Activated CD4-positive, alpha-beta T cell treated with anti-CD3 and anti-CD28 coated beads, Interleukin-2, amount 50 U/mL, for 4 hours (primary cell): ENCODE results near the gene ZBTB7B.
"Not testable (repeated sequence)": the region's sequence is repeated elsewhere in the genome, so short reads cannot be mapped to it uniquely, and the experiment has no call there.

Experiments
- DNase-seq, 2 experiments: peaks; one replicate each; pipeline ENCODE4 v3.0.0-alpha.2; 2020

The ZBTB7B gene

DNA sequence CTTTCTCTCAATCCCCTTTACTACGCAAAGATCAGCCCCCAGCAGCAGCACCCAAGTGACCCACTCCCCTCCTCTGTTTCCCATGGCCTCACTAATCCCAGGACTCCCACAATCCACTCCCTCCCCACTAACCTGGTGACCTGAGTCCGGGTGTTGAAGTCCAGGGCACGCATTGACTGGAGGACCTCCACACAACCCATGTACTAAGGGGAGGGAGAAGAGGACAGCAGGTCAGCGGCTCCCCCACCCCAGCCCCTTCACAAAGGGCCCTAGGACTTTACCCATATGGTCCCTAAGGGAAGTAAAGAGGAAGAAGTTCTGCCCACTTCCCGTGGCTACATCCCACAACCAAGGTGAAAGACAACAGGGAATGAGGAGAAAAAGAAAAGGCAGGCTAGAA, 33.4 kb upstream of the ZBTB7B start:
- DNase-seq, result no peak

DNA sequence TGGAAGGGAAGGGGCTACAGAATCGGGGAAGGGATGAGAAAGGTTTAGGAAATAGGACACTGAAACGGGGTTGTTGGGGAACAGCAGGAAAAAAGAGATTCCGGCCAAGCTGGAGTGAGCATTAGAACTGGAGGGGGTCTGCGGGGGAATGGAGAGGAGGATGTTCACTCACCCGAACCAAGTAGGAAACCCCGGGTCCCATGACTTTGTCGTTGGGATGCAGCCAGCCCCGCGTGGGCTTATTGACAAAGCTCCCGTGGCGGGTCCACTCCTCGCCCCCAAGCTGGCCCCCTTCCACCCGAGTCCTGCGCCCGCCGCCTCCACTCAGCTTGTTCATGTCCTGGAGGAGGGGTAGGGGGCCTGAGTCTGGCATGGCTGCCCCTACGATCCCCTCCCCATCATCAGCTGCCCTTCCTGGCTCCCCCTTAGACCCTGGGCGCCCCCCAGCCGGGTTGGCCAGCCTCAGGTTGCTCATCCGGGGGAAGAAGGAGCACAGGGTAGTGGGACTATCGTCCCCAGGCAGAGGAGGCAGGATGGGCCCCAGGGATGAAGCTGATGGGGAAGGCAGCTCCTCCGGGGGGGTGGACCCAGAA, 32.6 kb upstream of the ZBTB7B start:
- no peak for DNase-seq

DNA sequence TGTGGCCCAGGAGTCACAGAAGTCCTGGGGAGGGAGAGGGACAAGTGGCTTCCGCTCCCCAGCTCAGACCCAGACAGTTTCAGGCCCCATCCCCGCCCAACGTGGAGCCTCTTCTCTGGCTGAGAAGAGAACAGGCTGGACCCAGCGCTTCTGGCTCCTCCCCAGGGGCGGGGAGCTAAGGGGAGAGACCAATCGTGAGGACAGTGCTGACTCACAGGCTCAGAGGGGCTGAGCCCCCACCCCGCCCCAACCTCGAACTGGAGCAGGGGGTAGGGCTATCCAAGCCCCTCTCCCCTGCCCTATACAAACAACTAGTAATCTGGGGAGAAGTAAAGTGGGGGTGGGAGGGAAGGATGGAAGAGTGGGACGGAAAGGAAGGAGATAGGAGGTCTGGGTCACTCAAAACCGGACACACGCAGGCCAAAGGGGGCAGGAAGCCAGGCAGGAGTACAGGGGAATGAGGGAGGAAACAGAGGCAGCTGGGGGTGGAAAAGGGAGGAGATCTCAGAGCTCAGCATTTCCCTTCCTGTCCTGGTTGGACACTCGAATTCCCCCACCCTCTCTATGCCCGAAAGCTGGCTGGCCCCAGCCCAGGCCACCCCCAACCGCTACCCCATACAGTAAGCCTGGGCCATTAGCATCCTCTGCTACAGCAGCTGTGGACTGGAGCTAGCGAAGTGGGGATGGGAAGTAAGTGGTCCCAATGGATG, 31.8 kb upstream of the ZBTB7B start, which contains the start of gene SHC1:
Gene SHC1 (minus strand): TSS at position 117 of the 710 bp plus-strand sequence. CDS start 221 bp downstream, outside the sequence.
- peak; percentile 24 to 33 for DNase-seq

DNA sequence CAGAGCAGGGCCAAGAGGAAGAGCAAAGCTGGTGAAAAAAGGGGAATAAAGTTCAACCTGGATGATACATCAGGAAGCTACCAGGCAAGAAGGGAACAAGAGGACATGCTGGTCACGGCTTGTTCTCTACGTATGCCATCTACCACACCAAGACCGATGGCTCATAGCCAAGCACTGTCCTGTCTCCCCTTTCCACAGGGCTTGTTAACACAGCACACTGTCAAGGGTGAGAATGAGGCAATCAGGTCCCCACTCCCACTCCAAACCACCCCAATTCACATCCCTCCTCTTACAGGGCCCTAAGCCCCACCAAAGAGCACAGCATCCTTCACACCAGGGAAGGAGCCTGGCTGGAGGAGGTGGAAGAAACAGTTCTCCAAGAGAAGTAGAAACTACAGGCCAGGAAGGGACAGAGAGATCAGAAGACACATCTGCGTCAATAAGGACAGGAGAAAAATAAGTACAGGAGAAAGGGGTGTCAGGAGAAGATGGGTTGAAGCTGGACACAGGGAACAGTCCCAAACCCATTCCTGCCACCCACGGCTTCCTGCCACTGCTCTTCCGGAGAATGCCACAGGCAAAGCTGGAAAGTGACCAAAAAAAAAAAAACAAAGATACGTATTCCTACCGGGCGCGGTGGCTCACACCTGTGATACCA, 31.1 kb upstream of the ZBTB7B start:
- no peak for DNase-seq

DNA sequence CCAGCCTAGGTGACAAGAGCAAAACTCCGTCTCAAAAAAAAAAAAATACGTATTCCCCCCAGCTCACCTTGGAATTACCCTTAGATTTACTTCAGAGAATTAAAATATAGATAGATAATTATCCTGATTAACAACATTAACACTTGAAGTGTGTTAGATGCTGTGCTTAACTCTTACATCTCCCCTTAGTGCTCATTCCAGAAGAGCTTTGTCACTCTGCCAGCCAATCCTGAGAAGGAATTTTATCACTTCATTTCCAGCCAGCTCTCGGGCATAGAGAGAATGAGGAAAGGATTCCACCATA, 30.4 kb upstream of the ZBTB7B start:
- no peak for DNase-seq

DNA sequence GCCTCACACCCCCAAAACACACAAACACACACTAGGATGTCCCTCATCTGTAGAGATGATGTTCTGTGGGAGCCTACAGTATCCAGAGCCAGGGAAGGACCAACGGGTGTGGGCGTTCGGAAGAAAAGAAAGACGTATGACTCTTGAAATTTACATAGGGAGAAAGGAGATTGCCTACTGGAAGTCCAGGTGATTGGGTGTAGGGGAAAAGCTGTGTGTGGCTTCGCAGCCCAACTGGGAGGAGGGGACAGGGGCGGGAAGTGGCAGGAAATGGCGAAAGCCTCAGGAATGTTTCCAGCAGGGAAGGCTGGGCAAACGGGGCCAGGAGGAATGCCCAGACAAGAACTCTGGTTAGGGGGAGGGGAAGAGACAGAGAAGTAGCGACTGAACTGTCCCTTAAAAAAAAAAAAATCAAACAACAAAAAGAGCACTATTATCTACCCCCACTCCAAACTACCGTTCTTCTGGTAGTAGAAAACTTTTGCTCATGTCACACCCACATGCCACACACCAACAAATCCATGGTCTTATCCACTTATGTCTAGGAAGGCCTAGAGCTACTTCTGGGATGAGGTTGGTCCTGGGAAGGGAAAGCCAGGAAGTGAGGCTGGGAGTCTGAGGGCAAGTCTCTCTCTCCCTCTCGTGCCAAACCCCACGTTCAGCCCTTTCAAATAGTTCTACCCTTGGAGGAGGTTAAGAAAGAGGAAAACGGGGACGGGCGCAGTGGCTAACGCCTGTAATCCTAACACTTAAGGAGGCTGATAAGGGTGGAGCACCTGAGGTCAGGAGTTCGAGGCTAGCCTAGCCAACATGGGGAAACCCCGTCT, 29.9 kb upstream of the ZBTB7B start:
- DNase-seq, result no peak

DNA sequence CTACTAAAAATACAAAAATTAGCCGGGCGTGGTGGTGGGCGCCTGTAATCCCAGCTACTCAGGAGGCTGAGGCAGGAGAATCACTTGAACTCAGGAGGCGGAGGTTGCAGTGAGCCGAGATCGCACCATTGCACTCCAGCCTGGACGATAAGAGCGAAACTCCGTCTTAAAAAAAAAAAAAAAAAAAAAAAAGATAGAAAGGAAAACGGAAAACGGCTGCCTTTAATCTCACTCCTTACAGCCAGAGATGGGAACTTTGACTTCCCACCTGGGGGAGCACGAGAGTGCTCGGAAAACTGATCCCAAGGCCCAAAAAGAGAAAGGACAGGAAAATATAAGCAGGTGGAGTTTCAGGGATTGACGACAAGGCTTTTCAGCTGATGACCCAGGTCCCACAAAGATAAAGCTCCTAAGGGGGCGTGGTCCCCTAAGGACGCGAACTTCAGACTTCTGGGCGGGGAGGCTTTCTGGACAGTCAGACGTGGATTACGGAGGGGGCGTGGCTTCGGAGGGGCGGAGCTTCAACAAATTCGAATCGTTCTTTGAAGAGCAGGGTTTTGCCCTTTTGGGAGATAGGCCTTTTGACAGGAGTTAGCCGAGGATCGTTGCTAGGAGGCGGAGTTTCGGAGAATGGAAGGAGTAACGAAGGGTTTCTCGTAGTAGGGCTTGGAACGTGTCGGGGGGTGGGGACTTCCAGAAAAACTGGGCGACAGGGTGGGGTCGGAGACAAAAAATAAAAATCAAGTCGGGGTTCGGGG, 29.1 kb upstream of the ZBTB7B start:
- peak; percentile 90 to 94 for DNase-seq

DNA sequence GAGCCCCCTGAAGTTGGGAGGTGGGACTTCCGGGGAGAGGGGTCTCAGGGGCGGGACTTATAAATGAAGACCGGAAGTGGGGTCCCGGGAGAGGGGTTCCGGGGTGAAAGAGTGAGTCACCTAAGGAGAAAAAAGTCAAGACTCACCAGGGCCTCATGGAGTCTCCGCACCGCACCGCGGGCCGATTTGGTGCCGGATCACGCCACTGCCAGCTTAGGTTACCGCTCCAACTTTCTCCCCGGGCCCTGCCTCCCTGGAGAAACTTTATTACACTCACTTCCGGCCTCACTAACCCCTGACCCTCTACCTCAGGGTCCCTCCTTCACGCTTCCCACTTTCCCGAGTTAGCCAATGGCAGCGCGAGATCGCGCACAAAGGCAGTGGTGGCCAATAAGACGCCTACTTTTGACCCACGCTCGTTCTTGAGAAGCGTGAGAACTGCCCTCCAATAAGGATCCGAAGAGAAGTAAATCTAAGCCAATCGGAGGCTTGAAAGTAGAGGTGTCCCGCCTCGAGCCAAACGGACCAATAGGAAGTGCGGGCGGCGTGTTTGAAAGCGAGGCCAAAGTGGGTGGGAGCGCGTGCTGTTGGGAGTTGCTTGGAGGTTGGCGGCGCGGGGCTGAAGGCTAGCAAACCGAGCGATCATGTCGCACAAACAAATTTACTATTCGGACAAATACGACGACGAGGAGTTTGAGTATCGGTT, 28.3 kb upstream of the ZBTB7B start, which contains the start of gene CKS1B:
Gene CKS1B (plus strand): TSS at position 580 of the 706 bp plus-strand sequence. CDS start 65 bp downstream, at position 645.
- peak; percentile 95 to 96 for DNase-seq

DNA sequence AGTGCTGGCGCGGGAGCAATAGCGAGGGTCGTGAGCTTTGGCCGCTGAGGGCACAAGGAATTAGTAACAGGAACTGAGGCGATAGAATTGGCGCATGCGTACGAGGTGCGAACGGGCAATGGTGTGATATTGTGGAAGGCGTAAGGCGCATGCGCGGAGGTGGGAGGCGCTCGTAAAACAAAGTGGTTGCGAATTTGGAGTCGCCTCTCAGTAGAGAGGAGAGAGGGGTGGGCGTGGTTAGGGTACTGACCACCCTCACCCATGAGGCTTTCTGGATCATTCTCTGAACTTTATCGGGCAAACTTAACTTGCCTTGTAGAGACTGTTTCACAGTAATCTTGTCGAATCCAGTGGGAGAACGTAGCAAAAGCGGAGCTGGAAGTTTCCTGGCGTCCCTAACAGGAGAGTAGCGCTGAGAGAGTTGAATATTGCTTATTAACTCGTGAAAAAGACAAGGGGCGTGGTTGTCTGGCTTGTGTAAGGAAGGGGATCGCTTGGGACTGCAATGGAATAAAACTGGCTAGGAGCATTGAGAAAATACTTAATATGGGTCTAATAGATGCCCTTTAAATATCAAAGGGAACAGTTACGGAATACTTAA, 27.7 kb upstream of the ZBTB7B start:
- DNase-seq, result peak; percentile 89 to 93

DNA sequence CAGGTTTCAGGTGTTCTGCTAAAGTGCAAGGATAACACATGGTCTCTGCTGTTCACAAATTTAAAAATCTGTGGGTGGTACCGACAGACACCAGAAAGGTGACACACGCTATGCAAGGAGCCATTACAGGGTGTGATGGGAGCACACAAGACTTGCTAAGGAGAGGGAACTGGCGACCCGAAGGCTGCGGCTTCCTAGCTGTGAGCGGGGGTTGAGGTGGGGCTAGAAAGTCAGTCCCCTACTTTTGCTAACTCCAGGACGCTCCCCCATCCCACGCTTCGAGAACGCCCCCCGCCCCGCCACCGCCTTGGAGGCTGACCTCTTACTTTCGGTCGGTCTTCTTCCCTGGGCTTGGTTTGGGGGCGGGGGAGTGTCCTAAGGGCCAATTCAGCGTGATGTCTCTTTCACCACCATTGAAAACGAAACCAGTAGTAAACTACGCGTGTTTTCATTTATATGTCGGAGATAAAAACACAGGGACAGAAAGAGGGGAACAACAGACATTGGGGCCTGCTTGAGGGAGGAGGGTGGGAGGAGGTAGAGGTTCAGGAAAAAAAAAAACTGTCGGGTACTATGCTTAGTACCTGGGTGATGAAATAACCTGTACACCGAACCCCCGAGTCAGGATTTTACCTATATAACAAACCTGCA, 27.1 kb upstream of the ZBTB7B start:
- DNase-seq, result peak; percentile 42 to 47

DNA sequence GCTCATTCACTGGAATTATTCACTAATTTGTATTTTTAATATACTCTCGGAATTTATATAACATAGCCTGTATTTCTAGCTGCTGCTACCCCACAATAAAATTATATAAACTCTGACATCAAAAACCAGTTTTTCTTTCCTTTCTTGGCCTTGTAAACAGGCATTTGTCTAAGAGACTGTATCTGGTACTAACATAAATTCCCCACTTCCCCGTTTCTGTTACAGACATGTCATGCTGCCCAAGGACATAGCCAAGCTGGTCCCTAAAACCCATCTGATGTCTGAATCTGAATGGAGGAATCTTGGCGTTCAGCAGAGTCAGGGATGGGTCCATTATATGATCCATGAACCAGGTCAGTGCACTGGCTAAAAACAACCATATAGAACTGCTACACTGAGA, 24.8 kb upstream of the ZBTB7B start:
- DNase-seq, result not testable (repeated sequence)

DNA sequence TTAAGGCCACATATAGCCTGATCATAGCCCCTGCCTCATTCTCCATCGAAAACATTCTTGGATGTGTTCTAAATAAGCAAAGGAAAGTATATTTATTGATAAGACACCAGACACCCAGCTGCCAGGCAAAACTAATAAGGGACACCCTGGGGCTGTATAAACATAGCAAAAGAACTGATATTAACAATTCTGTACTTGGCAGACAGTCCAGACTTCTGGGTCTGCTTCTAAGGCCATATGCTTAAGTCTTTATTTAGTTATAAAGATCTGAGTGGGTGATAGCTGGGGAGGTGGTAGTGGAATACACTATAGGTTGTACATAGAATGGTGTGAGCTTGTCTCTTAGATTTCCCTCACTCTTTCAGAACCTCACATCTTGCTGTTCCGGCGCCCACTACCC, 24.2 kb upstream of the ZBTB7B start:
- DNase-seq, result no peak

DNA sequence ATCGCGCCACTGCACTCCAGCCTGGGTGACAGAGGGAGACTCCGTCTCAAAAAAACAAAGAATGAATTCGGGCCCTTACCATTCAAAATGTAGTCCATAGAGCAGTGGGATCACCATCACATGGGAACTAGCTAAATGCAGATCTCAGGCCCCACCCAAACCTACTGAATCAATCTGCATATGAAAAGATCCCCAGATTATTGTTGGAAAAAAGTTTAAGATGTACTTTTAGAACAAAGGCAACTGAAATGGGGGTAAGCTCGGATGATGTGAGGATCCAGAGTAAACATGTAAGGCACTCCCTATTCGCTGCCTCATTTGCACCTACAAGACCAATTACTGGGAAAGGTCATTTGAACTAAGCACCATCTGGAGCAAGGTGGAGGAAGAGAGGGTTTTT, 20.3 kb upstream of the ZBTB7B start:
- no peak for DNase-seq

DNA sequence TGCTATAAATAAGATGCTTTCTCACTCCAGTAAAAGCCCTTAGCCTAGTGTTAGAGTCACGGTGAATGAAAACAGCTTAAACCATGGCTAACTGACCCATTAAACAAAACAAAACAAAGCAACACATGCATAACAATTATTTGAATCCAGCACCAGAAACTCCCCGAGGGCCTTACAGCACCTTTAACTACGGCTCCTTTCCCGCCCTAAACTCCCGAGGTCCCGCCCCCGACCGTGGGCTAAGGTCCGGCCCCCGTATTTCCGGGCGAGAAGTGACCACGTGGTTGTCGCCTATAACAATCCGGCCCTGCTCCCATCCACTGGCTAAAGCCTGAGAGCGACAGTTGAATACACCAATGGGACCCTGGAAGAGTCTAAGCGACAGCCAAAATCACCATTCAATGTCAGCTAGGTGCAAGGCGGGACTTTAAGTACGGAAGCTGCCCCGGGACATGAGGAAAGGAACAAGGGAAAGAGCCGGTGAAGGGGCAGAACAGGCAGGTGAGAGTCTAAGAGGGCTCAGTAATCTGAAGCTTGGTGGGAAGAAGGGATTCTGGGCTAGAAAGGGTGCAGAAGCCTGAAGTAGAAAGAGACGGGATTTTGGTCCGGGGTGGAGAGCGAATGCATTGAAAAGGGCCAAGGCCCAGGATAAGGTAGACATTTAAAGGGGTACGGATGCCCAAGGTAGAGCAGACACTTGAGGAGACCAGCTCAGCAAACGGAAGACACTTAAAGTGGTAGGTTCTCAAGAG, 19.5 kb upstream of the ZBTB7B start, which contains the start of gene FLAD1:
Gene FLAD1 (plus strand): TSS at position 448 of the 752 bp plus-strand sequence. CDS start 351 bp downstream, outside the sequence.
- peak; percentile 92 to 93 for DNase-seq

DNA sequence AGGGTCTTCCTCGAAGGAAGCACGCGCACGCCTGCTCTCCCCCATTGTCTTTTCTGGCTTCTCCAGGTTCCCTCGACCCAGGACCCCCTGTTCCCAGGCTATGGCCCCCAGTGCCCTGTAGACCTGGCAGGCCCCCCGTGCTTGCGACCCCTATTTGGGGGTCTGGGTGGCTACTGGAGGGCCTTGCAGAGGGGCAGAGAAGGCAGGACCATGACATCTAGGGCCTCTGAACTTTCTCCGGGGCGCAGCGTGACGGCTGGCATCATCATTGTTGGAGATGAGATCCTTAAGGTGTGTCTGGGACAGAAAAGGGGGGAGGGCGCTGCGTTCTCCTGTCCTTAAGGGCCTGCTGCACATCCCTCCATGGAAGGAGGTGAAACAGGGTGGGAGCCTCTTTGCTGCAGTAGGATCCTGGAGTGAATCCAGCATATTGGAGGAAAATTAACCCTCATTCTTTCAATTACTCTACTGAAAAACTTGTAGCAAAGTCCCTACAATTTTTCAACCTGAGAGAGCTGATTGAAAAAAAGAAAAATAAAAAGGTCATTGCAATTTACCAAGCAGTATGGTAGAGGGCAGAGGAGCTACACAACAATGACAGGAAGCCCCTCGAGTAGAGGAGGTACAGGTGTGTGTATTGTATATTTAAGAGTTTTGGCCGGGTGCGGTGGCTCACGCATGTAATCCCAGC, 18.7 kb upstream of the ZBTB7B start:
- no peak for DNase-seq

DNA sequence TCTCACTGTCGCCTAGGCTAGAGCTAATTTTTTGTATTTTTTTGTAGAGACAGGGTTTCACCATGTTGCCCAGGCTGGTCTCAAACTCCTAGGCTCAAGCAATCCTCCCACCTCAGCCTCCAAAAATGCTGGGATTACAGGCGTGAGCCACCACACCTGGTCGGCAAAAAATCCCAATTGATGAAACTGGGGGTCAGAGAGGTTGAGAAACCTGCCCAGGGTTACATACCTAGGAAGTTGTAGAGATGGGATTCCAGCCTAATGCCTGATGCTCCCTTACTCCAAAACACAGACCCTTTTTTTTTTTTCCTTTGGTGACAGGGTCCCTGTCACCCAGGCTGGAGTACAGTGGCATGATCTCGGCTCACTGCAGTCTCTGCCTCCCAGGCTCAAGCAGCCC, 15.9 kb upstream of the ZBTB7B start:
- not testable (repeated sequence) for DNase-seq

DNA sequence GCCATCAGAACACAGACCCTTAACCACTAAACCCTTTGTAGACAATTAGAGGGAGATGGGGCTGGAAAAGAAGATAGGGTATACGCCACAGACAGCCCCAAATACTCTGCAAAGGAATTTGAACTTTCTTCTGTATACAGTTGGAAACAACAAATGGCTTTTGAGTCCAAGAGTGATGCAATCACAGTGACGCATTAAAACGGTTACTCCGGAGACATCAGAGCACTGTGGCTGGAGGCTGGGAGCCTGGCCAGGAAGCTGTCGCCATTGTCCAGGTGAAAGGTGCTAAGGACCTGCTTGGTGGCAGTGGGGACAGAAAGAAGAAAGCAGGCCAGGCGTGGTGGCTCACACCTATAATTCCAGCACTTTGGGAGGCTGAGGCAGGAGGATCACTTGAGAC, 15.3 kb upstream of the ZBTB7B start:
- no peak for DNase-seq

DNA sequence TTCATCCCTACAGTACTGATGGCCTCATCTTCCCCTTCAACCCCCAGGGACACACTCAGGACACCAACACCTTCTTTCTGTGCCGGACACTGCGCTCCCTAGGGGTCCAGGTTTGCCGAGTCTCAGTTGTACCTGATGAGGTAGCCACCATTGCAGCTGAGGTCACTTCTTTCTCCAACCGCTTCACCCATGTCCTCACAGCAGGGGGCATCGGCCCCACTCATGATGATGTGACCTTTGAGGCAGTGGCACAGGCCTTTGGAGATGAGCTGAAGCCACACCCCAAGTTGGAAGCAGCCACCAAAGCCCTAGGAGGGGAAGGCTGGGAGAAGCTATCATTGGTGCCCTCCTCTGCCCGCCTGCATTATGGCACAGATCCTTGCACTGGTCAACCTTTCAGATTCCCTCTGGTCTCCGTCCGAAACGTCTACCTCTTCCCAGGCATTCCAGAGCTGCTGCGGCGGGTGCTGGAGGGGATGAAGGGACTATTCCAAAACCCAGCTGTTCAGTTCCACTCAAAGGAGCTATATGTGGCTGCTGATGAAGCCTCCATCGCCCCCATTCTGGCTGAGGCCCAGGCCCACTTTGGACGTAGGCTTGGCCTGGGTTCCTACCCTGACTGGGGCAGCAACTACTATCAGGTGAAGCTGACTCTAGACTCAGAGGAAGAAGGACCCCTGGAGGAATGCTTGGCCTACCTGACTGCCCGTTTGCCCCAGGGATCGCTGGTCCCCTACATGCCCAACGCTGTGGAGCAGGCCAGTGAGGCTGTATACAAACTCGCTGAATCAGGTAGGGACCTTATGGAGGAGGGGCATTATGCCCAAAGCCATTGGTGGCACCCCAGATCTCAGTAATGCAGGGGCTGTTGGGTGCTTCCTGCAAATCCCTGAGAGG, 14.3 kb upstream of the ZBTB7B start:
- DNase-seq, result no peak
